ENCODE results near the gene FARP2. TPM values are rescaled to one million over a fixed set of nuclear protein-coding genes. Genes with fewer than 3 reads are reported as not detected.
A peak's percentile ranks its signal among the peaks of the same experiment; 100 is the strongest.

FARP2 gene
- total and polyA plus RNA-seq, 10 donors: 9.1 to 72.8 (median 53.4) TPM

GRCh38 chr2:241351640-241352031, 4.4 kb upstream of the FARP2 start:
- DNase-seq: no peak
- no peak overlapping the region for H3K27ac ChIP-seq
- no peaks in the 10 kb centered on the region for H3K27me3 ChIP-seq (replicated peaks in 1 of 7)
- intact Hi-C loops (cut with DNase I; ENCODE audit: low total_unique reads): no loop called here
- H3K4me3 ChIP-seq: no peak overlapping the region
- peaks cover 13 to 82% (median 78%) of the 10 kb centered on the region in 6 donors for H3K36me3 ChIP-seq
- peaks cover 0 to 14% (median 7%) of the 10 kb centered on the region in 6 donors for H3K4me1 ChIP-seq
- TF ChIP-seq POLR2AphosphoS5 (IDR thresholded peaks at IDR 0.05): no peak
- no peak for TF ChIP-seq POLR2A (IDR thresholded peaks at IDR 0.05)
- no peak for TF ChIP-seq CTCF (IDR thresholded peaks at IDR 0.05 in 8 of 11, conservative IDR thresholded peaks at IDR 0.05 in 3 of 11)
- no peaks in the 10 kb centered on the region for H3K9me3 ChIP-seq
- WGBS, 5 donors: 84 to 90% (median 85%) methylated on average over 3 of the region's 3 CpGs

DNA sequence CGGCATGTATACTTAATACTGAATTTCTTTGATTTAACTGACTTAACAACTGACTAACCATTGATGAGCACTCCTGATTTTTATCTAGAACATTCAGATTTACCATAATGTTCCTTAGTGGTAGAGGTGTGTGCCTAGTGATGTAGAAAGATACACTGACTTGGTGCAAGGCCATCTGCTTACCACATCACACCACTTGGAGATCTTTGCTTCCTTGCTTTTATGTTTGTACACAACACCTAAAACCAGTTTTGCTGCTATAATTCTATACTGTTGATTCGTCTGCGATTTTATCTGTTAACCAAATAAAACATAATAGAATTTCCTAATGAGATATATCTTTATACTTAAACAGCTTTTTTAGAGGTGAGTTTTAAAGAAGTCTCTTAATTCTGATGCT, 3.9 kb upstream of the FARP2 start:
- no peak for TF ChIP-seq POLR2AphosphoS5 (IDR thresholded peaks at IDR 0.05)
- TF ChIP-seq POLR2A (IDR thresholded peaks at IDR 0.05): no peak
- no peak for TF ChIP-seq CTCF (IDR thresholded peaks at IDR 0.05 in 8 of 11, conservative IDR thresholded peaks at IDR 0.05 in 3 of 11)
- H3K27ac ChIP-seq: no peak overlapping the region
- peaks cover 13 to 76% (median 72%) of the 10 kb centered on the region in 6 donors for H3K36me3 ChIP-seq
- intact Hi-C loops (cut with DNase I; ENCODE audit: low total_unique reads): no loop called here
- WGBS, 5 donors: 91 to 97% (median 94%) methylated on average over 3 of the region's 3 CpGs
- peaks cover 4 to 20% (median 12%) of the 10 kb centered on the region in 6 donors for H3K4me1 ChIP-seq
- no peaks in the 10 kb centered on the region for H3K9me3 ChIP-seq
- DNase-seq: no peak
- H3K4me3 ChIP-seq: no peak overlapping the region
- H3K27me3 ChIP-seq (replicated peaks in 1 of 7): no peaks in the 10 kb centered on the region

GRCh38 chr2:241354668-241355658, 1.1 kb upstream of the FARP2 start:
- Histone ChIP-seq H3K27ac (peak overlapping the region in 7 of 8 donors; percentile 58 to 95 (median 72)), H3K4me1 (peaks cover 20 to 48% (median 39%) of the 10 kb centered on the region in 6 donors), H3K4me3 (peak overlapping the region in 5 of 8 donors; percentile 10 to 60 (median 22)), H3K27me3 (replicated peaks in 1 of 7) (no peaks in the 10 kb centered on the region), H3K36me3 (peaks cover 9 to 49% (median 44%) of the 10 kb centered on the region in 6 donors), H3K9me3 (no peaks in the 10 kb centered on the region)
- intact Hi-C loops (cut with DNase I; ENCODE audit: low total_unique reads): loop anchor here (5.0 kb wide), 1 partner anchor 257 kb away; no protein-coding TSS in a partner anchor
- WGBS, 5 donors: 31 to 71% (median 52%) methylated on average over 18 to 40 of the region's 40 CpGs
- DNase-seq: peak; percentile 96
- TF ChIP-seq POLR2AphosphoS5 (IDR thresholded peaks at IDR 0.05) (peak; percentile 62 to 80 (median 71)), CTCF (IDR thresholded peaks at IDR 0.05 in 8 of 11, conservative IDR thresholded peaks at IDR 0.05 in 3 of 11) (no peak)

DNA sequence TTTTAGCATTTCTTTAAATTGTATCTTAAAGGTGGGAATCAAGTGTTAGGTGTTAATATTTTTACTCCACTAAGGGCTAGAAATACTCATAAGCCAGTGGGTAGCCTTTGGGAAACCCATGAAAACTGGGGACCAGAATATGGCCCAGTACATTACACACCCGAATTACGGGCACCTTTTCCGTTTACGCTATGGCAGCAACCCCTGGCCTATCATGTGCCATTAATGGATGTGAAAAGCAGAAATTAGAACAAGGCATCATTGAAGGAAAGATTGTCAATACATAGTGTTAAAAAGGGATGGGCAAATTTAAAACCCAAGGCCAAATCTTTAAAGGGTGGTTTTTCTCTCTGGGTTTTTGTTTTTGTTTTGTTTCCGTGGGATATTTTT, 781 bp downstream of the FARP2 start:
- Histone ChIP-seq H3K9me3 (no peaks in the 10 kb centered on the region), H3K4me3 (peak overlapping the region; percentile 65 to 95 (median 78)), H3K27ac (peak overlapping the region; percentile 83 to 98 (median 90)), H3K36me3 (peaks cover 0 to 30% (median 26%) of the 10 kb centered on the region in 6 donors), H3K4me1 (peaks cover 20 to 53% (median 44%) of the 10 kb centered on the region in 6 donors), H3K27me3 (replicated peaks in 1 of 7) (no peaks in the 10 kb centered on the region)
- no peak for TF ChIP-seq CTCF (IDR thresholded peaks at IDR 0.05 in 8 of 11, conservative IDR thresholded peaks at IDR 0.05 in 3 of 11)
- TF ChIP-seq POLR2AphosphoS5 (IDR thresholded peaks at IDR 0.05): no peak
- no peak for TF ChIP-seq POLR2A (IDR thresholded peaks at IDR 0.05)
- no peak for DNase-seq
- 25 to 59% (median 35%) methylated on average over 5 of the region's 5 CpGs for WGBS, 5 donors
- intact Hi-C loops (cut with DNase I; ENCODE audit: low total_unique reads): loop anchor here (5.0 kb wide), 1 partner anchor 255 kb away; no protein-coding TSS in a partner anchor

Measured in spleen (tissue), 11 donors.